HL-60/S4 treated with phorbol 12-myristate 13-acetate at 8.2 ng/mL for 4 days and 3 days (cell line): ENCODE measurements around the gene DNAJC5G.

Source experiments
- in situ Hi-C: fragments of 300-500 bp; cut with MboI; formaldehyde crosslinking; loops from 2 replicates; pipeline ENCODE4 v1.15.0; 2022; ENCODE audit warnings: low sequenced_read_pairs

DNAJC5G gene, protein sequence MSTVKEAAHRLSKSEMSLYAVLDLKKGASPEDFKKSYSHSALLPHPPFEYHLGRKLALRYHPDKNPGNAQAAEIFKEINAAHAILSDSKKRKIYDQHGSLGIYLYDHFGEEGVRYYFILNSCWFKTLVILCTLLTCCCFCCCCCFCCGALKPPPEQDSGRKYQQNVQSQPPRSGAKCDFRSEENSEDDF

DNA sequence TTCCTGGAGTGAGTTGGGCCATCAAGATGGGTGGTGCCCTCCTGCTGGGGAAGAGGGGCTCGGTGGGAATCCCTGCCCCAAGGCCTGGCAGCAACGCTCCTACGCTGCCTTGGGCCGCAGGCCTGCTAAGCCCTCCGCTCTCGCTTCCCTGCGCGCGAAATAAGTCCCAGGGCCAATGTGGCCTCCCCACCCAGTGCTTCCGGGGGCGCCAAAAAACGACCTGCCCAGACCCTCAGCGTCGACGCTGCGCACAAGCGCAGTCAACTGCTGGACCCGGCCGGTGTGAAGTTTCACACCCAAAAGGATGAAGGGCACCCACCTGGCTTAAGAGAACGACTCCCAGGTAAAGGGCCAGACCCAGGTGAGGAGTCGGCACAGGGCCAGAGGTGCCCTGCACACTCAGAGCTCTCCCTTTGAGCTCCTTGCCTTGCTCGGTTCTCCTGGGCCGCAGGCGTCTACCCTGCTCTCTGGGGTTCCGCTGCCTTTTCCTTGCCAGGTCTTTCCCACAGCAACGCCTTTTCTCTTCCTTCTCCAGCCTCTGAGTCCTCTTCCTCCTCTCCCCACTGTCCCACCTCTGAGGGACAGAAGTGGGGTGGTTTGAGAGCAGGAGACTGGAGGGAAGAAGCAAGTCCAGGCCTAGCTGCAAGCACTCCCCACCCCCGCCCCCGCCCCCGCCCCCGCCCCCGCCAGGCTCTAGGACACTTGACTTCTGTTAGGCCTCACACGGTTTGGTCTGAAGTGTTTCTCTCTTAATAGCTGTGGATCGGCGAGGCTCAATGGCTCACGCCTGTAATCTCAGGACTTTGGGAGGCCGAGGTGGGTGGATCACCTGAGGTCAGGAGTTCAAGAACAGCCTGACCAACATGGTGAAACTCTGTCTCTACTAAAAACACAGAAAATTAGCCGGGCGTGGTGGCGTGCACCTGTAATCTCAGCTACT is at the start of gene DNAJC5G:
TSS of gene DNAJC5G (plus strand) at position 223 of the 940 bp plus-strand sequence. CDS start 1,296 bp downstream, outside the sequence.
- in situ Hi-C loops = loop anchor here (25.0 kb wide), 1 partner anchor 163 kb away; the partner anchor contains the start of genes ABHD1 and CGREF1

DNA sequence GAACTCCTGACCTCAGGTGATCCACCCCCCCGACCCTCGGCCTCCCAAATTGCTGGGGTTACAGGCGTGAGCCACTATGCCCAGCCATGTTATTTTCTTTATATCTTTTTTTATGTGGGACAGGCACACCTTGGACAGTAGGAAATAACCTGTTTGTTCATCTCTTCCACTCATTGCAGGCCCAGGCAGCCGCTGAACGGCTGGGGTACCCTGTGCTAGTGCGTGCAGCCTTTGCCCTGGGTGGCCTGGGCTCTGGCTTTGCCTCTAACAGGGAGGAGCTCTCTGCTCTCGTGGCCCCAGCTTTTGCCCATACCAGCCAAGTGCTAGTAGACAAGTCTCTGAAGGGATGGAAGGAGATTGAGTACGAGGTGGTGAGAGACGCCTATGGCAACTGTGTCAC is 49.7 kb upstream of the DNAJC5G start:
- in situ Hi-C loops = no loop called here

DNA sequence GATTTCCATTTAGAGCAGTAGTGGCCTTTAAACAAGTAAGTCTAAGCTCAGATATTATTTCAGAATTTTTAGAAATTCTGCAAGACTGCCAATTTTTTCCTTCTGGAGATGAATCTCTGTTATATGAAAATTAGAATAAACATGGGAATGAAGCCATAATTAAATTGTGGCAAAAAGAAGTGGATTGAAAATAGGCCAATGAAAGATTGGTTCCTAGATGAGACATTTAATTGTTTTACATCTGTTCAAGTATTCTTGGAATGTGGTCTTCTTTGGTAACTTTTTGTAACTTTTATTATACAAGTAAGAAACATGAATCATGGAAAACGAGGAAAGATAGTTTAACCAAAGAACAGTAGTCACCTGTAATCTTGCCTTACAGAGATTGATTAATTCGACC is 47.7 kb upstream of the DNAJC5G start:
- in situ Hi-C loops = no loop called here

DNA sequence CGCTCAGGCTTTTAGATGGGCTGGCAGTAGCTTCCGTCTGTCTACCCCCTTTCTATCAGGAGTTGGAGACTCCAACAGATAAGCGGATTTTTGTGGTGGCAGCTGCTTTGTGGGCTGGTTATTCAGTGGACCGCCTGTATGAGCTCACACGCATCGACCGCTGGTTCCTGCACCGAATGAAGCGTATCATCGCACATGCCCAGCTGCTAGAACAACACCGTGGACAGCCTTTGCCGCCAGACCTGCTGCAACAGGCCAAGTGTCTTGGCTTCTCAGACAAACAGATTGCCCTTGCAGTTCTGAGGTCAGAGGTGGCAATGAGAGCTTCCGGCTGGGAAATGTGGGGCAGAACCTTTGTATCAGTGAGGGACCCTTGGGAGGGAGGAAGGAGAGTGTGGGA is 43.3 kb upstream of the DNAJC5G start:
- in situ Hi-C loops = no loop called here

DNA sequence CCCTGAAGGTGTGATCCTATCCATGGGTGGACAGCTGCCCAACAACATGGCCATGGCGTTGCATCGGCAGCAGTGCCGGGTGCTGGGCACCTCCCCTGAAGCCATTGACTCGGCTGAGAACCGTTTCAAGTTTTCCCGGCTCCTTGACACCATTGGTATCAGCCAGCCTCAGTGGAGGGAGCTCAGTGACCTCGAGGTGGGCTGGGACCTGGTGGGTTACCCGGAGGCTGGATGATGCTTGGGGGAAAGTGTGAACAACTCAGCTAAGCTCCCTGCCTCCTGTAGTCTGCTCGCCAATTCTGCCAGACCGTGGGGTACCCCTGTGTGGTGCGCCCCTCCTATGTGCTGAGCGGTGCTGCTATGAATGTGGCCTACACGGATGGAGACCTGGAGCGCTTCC is 41.9 kb upstream of the DNAJC5G start:
- in situ Hi-C loops = no loop called here

DNA sequence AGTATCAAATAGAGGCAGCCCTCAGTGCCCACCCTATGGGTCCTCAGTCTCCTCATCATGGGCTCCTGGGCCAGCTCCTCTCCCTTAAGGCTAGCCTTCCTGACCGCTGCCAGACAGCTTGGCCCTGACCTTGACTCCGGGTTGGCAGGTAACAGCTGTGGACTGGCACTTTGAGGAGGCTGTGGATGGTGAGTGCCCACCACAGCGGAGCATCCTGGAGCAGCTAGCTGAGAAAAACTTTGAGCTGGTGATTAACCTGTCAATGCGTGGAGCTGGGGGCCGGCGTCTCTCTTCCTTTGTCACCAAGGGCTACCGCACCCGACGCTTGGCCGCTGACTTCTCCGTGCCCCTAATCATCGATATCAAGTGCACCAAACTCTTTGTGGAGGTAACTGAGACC is 39.1 kb upstream of the DNAJC5G start:
- in situ Hi-C loops = no loop called here

DNA sequence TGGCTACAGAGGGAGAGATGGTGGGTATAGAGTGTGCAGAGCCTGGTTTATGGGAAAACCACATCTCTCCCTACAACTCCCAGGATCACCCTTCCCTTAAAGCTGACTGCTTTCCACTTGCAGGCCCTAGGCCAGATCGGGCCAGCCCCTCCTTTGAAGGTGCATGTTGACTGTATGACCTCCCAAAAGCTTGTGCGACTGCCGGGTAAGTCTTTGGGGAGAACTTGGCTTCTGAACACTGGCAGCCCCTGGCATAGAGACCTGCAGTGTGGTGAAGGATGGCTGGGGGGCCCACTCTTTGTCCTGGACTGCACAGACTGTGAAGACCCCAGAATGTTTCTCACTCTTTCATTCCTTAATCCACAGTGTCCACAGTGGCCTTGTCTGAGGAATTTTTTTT is 38.6 kb upstream of the DNAJC5G start:
- in situ Hi-C loops = no loop called here

DNA sequence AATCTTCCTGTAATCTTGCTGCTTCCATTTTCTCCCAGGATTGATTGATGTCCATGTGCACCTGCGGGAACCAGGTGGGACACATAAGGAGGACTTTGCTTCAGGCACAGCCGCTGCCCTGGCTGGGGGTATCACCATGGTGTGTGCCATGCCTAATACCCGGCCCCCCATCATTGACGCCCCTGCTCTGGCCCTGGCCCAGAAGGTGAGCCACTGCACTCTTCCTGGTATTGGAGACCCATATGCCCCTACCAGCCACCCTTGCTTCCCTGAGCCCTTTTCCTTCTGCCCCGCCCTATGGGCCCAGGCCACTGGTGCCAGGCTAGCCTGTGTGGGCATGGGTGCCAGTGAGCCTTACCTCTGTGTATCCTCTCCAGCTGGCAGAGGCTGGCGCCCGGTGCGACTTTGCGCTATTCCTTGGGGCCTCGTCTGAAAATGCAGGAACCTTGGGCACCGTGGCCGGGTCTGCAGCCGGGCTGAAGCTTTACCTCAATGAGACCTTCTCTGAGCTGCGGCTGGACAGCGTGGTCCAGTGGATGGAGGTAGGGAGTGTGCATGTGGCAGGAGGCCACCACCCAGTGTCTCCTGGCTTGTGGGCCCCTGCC is 37.8 kb upstream of the DNAJC5G start:
- in situ Hi-C loops = no loop called here

DNA sequence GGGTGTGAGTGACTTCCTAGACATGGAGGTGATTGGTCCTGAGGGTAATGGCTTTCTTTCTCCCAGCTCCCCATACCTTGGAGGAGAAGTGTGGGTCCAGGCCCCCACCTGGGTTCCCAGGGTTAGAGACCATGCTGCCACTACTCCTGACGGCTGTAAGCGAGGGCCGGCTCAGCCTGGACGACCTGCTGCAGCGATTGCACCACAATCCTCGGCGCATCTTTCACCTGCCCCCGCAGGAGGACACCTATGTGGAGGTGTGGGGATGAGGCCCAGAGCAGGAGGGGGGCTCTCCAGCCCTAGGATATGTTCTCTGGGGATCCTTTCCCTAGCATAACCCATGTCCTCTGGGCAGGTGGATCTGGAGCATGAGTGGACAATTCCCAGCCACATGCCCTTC is 36.3 kb upstream of the DNAJC5G start:
- in situ Hi-C loops = no loop called here

DNA sequence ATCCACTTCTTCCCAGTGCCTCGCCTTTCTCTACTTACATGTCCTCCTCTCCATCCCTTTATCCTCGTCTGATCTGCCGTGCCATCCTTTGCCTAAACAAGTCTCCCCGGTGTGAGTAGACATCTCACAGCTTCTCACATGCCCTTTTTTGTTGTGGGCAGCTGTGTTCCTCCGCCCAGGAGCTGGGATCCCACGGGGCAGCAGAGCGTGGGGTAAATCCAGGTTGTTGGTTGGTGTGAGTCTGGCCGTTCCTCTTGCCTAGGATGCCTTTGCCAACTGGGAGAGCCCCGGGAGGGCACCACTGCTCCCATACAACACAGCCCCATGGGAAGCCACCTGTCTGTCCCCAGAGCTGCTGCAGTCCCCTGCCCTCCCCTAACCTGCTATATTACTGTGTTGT is 34.8 kb upstream of the DNAJC5G start:
- in situ Hi-C loops = no loop called here

DNA sequence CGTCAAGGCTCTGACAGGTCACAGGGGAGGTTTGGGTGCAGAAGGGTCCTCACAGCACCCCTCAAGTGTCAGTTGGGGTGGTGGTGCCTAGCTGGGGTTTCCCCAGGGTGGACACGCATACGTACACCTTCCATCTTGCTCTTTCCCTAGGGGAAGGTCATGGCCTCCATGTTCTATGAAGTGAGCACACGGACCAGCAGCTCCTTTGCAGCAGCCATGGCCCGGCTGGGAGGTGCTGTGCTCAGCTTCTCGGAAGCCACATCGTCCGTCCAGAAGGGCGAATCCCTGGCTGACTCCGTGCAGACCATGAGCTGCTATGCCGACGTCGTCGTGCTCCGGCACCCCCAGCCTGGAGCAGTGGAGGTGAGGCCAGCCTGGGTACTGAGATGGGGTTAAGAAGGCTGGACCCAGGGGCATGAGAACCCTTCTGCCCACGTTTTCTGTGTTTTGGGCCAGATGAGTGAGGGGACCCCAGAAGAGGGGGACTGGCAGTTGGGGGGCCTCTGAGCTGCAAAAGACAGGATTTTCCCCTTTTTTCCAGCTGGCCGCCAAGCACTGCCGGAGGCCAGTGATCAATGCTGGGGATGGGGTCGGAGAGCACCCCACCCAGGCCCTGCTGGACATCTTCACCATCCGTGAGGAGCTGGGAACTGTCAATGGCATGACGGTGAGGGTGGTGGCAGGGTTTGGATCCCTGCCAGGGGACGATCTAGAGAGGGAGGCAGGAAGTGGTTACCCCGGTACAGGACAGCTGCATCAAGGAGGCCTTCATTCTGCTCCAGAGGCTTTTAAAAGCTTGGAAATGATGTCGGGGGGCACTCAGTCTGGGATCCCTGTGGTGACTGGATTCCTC is 33.2 kb upstream of the DNAJC5G start:
- in situ Hi-C loops = no loop called here

DNA sequence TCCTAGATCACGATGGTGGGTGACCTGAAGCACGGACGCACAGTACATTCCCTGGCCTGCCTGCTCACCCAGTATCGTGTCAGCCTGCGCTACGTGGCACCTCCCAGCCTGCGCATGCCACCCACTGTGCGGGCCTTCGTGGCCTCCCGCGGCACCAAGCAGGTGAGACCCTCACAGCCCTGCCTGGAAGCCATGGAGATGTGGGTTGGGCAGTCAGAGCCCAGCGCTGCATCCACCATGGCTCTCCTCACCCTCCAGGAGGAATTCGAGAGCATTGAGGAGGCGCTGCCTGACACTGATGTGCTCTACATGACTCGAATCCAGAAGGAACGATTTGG is 32.6 kb upstream of the DNAJC5G start:
- in situ Hi-C loops = no loop called here

DNA sequence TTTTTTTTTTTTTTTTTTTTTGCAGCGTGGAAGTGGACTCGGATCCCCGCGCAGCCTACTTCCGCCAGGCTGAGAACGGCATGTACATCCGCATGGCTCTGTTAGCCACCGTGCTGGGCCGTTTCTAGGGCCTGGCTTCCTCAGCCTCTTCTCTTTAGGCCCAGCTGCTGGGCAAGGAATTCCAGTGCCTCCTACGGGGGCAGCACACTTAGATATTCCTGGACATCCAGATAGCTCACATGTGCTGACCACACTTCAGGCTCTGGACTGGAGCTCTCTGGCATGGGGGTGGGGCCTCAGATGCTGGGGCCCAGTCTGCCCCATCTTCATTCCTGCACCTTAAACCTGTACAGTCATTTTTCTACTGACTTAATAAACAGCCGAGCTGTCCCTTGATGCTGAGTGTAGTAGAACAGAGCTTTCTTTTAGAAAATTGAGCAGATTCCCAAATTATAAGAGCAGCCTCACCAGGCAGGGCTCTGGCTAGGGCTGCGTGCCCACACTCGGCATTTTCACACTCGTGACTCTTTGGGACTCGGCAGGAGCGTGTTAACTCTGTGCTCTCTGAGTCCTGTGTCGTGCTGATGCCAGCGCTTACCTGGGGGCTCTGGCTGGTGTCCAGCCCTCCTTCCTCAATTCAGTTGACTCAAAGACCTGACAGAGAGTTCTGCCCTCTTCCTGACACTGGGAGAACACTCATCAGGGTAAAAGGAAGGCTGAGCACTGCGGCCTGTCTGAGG is 31.7 kb upstream of the DNAJC5G start:
- in situ Hi-C loops = no loop called here

DNA sequence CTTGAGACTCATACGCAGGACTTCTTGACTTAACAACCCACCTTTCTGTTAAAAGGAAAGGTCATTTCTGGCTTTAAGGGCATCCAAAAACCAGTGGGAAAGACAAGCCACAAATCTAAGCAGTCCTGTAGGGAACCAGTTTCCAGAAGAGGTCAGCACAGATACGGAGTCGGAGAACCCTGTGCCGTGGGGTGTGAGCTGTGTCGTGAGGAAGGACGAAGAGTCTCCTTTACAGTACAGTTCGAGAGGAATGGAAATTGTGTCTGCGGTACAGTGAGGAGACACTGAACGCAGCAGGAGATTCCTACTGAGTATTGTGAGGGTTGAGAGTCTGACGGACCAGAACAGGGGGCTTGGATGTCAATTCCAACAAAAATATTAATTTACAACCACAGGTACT is 30.1 kb upstream of the DNAJC5G start:
- in situ Hi-C loops = no loop called here

DNA sequence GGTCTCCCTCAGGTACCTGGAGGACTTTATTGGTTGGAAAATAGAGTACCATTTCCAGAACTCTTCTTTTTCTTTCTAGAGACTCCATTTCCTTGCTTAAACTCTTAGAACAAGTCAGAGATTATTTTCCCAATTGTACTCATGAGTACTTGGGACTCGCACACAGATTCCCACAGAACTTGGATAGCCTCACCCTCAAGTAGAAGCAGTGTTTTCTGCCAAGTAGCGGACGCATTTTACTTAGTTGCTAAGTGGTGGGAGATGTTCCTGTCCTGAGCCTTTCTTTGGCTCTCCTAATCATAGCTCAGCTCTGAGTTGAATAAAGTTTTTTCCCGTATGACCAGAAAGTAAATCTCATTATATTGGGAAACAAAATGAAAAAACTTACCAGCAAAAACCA is 29.6 kb upstream of the DNAJC5G start:
- in situ Hi-C loops = no loop called here

DNA sequence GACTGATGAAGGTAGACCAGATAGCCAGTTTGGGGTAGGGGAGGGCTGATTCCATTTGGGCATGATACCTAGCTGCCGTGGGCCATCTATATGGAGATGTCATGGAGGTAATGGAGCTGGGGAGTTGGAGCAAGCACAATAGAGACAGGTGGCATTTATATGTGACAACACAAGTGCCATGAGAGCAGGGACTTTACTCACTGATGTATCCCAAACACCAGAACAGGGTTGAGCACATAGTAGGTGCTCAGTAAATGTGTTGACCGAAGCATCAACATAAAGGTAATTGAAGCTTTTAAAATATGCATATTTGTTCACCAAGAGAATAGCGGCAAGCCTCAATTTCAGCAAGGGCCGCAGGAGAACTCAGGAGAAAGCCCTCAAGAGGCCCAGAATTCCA is 27.3 kb upstream of the DNAJC5G start:
- in situ Hi-C loops = no loop called here

DNA sequence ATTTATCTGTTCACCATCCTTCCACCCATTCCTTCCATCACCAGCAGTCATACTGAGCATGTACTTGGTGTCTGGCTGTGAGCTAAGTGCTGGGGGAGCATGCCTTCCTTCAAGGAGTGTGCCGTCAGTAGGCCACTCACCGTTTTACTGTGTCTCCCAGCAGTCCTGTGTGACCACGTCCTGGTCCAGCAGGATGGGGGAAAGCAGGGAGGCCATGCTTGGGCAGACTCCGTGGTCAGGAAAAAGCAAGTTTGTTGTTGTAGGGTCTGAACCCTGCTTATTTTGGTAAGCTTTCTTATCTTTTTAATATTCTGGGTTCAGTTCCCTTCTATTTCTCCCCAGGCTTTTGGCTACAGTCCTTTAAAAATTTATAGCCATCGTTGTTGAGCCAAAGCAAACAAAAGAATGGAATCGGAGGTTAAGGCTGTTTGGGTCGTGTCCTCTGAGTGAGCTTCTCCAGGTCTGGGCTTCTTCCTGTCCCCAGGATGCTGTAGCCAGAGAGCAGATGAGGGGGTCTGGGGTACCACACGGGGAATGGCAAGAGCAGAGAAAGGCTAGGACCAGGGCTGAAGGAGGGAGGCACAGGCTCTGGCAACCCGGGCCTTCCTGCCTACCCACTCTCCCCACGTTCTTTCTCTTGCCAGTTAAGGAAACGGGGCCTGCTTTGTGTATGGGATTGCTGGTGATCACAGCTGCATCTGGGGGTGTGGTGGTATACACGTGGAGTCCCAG is 25.9 kb upstream of the DNAJC5G start:
- in situ Hi-C loops = no loop called here

DNA sequence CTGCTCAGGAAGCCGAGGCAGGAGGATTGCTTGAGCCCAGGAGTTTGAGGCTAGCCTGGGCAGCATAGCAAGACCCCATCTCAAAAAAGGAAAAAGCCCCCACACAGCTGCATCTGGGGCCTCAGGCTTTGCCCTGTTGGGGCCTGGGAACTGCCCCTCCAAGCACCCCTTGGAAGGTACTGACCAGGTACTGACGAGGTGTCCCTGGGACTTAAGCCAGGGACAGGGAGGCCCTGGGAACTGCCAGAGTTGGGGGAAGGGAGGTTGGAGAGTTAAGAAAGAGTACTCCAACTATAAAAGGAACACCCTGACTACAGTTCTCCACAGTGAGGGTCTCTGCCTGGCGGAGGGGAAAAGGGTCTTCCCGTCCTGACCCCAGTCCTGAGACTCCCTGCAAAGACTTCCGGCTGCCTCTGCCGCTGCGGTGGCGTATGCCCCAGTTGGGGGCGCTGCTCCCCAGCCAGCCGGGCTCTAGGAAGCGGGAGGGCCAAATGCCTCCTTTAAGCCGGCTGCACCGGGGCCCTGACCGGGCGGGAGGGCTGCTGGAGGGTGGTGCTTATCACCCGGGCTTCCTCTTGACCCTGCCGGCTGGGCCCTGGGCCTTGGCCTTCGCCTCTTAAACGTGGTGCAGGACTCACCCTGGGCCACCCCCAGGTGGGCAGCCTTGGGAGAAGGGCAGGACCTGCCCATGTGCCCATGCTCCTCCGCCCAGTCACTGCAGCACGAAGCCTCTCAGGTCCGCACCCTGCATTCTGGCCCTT is 25.2 kb upstream of the DNAJC5G start:
- in situ Hi-C loops = no loop called here
